ENCODE data around the gene SLC8A2. TPM values are rescaled to one million over a fixed set of nuclear protein-coding genes. Genes with fewer than 3 reads are reported as not detected.
"Not testable (repeated sequence)": the region's sequence is repeated elsewhere in the genome, so short reads cannot be mapped to it uniquely, and the experiment has no call there.

Gene SLC8A2
- total and polyA plus RNA-seq, 2 of the 8 experiments (the other 6 are each of a cell fraction or from before 2014, with no cell fraction given), result 7.3 to 12.4 TPM

DNA sequence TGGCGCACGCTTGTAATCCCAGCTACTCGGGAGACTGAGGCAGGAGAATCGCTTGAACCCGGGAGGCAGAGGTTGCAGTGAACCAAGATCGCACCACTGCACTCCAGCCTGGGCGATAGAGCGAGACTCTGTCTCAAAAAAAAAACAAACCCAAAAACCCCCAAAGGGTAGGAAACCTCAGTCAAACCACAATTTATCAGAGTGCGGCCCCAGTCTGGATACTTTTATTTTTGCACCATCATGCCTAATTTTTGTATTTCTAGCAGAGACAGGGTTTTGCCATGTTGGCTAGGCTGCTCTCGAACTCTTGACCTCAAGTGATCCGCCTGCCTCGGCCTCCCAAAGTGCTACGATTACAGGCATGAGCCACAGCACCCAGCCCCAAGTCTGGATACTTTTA lies 14.5 kb upstream of the SLC8A2 start:
- not testable (repeated sequence) for H3K27ac ChIP-seq (ENCODE audit: low read depth, low read length); H3K18ac ChIP-seq (ENCODE audit: extremely low read depth, low read length); H4K8ac ChIP-seq (ENCODE audit: extremely low read depth, insufficient read depth, low read length); H2AK5ac ChIP-seq (ENCODE audit: low read depth, low read length); H3K14ac ChIP-seq (ENCODE audit: insufficient read length); H3K56ac ChIP-seq (replicated peaks; ENCODE audit: insufficient read length, low read depth, low read length); H3K79me1 ChIP-seq (ENCODE audit: low read depth, low read length); H2BK120ac ChIP-seq (replicated peaks; ENCODE audit: low read depth, low read length); H3K9ac ChIP-seq (replicated peaks in 1 of 4; ENCODE audit: extremely low read depth in 1 of 4, low read depth in 3 of 4, low read length in 3 of 4); H3K23ac ChIP-seq (ENCODE audit: insufficient read length); H4K5ac ChIP-seq (ENCODE audit: insufficient read length, low read depth, low read length); H3K79me2 ChIP-seq (ENCODE audit: control insufficient read depth in 1 of 2, insufficient read depth in 2 of 2, low read length in 2 of 2); H2AFZ ChIP-seq (ENCODE audit: low read length); H3K4me3 ChIP-seq (ENCODE audit: extremely low read depth in 1 of 4, insufficient read depth in 2 of 4, low read depth in 3 of 4, low read length in 4 of 4); H2BK12ac ChIP-seq (ENCODE audit: low read depth, low read length); H4K91ac ChIP-seq (replicated peaks; ENCODE audit: insufficient read length, low read length); H4K20me1 ChIP-seq (replicated peaks in 1 of 2; ENCODE audit: control insufficient read depth in 1 of 2, insufficient read depth in 2 of 2, low read length in 2 of 2); H3K4ac ChIP-seq (replicated peaks; ENCODE audit: insufficient read length, low read depth, low read length); H2BK15ac ChIP-seq (ENCODE audit: low read length); H3K4me1 ChIP-seq (replicated peaks in 1 of 4; ENCODE audit: control insufficient read depth in 3 of 4, insufficient read depth in 4 of 4, low read length in 3 of 4); H2BK5ac ChIP-seq (ENCODE audit: low read depth, low read length); H3K27me3 ChIP-seq (replicated peaks in 1 of 4; ENCODE audit: control insufficient read depth in 3 of 4, extremely low read depth in 1 of 4, insufficient read depth in 3 of 4, low read length in 3 of 4); H3K4me2 ChIP-seq (ENCODE audit: insufficient read depth in 1 of 2, low read depth in 2 of 2, low read length in 2 of 2); FAIRE-seq; H3K9me3 ChIP-seq (ENCODE audit: insufficient read depth in 2 of 2, low read depth in 1 of 2, low read length in 1 of 2); DNase-seq (ENCODE audit: low read depth in 1 of 2, low spot score in 2 of 2); H2BK20ac ChIP-seq (ENCODE audit: low read length)
- Histone ChIP-seq H3K23me2 (ENCODE audit: low read depth, low read length) (peaks cover 12% of the 10 kb centered on the region; the same call in 1 of the 2 replicates), H3K36me3 (ENCODE audit: control insufficient read depth in 2 of 4, insufficient read depth in 4 of 4, low read length in 3 of 4) (peaks cover 3 to 10% (median 5%) of the 10 kb centered on the region in 4 experiments; a peak in 4 of 8 replicates)
- 95% methylated on average over 13 of the region's 13 CpGs; no CpG with 5 or more reads in 1 of the 2 experiments for WGBS, 2 experiments (ENCODE audit: extremely low coverage in 1 of 2, insufficient coverage in 1 of 2, insufficient read length in 1 of 2, insufficient replicate concordance in 2 of 2, low coverage in 1 of 2, low lambda C conversion rate in 2 of 2, missing lambda C conversion rate in 1 of 2)
- ChIA-PET CTCF (ENCODE audit: partially characterized antibody) (interaction anchor here (0.6 to 6.3 kb wide), 6 partner anchors 9 to 1875 kb away, joined by 3 to 32 read pairs (median 4); no protein-coding TSS in a partner anchor), POLR2A (ENCODE audit: partially characterized antibody) (interaction anchor here (5.0 kb wide), 1 partner anchor 11 kb away, joined by 55 read pairs; no protein-coding TSS in a partner anchor)
